IMR-90 (cell line): Measurements from ENCODE around the gene MSX1.
"Not testable (repeated sequence)": the region's sequence is repeated elsewhere in the genome, so short reads cannot be mapped to it uniquely, and the experiment has no call there.

Source experiments
- MAZ ChIP-seq: IDR thresholded peaks from 2 replicates; pipeline ENCODE4 v1.6.1; 2012; ENCODE audit warnings: low read depth, mild to moderate bottlenecking, low read length, improper control_type of control experiment, moderate library complexity, borderline replicate concordance
- TF ChIP-seq, protein P1 (sequence below): conservative IDR thresholded peaks from 2 replicates; pipeline ENCODE4 v1.5.1; 2012; ENCODE audit warnings: mild to moderate bottlenecking, low read depth, low read length, improper control_type of control experiment

DNA sequence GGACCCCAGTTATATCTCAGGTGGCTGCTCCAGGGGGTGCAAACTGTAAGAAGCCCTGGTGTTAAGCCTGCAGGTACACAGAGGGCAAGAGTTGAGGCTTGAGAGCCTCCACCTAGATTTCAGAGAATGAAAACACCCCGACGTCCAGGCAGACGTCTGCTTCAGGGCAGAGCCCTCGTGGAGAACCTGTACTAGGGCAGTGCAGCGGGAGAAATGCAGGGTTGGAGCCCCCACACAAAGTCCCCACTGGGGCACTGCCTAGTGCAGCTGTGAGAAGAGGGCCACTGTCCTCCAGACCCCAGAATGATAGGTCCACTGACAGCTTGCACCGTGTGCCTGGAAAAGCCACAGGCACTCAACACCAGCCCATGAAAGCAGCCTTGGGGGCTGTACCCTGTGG lies 37.2 kb upstream of the MSX1 start:
- TF ChIP-seq, protein P1, sequence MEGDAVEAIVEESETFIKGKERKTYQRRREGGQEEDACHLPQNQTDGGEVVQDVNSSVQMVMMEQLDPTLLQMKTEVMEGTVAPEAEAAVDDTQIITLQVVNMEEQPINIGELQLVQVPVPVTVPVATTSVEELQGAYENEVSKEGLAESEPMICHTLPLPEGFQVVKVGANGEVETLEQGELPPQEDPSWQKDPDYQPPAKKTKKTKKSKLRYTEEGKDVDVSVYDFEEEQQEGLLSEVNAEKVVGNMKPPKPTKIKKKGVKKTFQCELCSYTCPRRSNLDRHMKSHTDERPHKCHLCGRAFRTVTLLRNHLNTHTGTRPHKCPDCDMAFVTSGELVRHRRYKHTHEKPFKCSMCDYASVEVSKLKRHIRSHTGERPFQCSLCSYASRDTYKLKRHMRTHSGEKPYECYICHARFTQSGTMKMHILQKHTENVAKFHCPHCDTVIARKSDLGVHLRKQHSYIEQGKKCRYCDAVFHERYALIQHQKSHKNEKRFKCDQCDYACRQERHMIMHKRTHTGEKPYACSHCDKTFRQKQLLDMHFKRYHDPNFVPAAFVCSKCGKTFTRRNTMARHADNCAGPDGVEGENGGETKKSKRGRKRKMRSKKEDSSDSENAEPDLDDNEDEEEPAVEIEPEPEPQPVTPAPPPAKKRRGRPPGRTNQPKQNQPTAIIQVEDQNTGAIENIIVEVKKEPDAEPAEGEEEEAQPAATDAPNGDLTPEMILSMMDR = not testable (repeated sequence)
- not testable (repeated sequence) for TF ChIP-seq MAZ
